Glomerular endothelial cell (primary cell): ENCODE data around the gene C22orf23. TPM values are rescaled to one million over a fixed set of nuclear protein-coding genes. Genes with fewer than 3 reads are reported as not detected.
A peak's percentile ranks its signal among the peaks of the same experiment; 100 is the strongest.
"Not testable (repeated sequence)": the region's sequence is repeated elsewhere in the genome, so short reads cannot be mapped to it uniquely, and the experiment has no call there.

Source experiments
- DNase-seq: peaks from one replicate; pipeline ENCODE4 v3.0.0-alpha.2; 2011; ENCODE audit warnings: low read depth, low spot score; ENCODE audit errors: extremely low read depth
- total RNA-seq: library from RNA; depleted of rRNA; stranded (reverse); fragments of >200 nt; gene quantifications from 2 replicates; pipeline ENCODE4 v1.2.3, GENCODE V29; 2015

C22orf23 gene
- total RNA-seq, 1 donor from 2014 or later = 0.41 TPM

DNA sequence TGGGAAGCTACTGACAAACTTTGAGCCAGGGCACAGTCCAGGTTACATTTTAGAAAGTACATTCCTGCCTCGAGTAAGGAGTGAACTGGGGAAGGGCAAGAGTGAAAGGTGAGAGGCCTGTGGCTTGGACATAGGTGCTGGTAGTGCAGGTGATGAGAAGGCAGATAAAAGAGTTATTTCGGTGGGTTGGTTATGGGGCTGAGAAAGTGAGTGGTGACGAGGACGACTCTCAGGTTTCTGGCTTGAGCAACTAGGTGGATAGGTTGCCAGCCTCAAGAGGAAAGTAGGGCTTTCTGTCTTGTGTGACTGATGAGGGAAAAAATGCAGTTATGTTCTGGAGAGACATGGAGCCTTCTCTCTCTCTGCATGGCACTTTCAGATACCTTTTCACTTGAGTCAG is 3.8 kb upstream of the C22orf23 start:
- no peak for DNase-seq

DNA sequence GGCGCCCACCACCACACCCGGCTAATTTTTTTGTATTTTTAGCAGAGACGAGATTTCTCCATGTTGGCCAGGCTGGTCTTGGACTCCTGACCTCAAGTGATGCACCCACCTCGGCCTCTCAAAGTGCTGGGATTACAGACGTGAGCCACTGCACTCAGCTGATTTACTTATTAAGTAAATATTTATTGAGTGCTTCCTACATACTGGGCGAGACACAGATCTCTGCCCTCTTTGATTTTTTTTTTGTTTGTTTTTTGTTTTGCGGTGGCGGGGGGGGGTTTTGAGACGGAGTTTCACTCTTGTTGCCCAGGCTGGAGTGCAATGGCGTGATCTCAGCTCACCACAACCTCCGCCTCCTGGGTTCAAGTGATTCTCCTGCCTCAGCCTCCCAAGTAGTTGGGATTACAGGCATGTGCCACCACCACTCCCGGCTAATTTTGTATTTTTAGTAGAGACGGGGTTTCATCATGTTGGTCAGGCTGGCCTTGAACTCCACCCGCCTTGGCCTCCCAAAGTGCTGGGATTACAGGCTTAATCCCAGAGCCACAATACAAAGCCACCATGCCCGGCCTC is 2.5 kb upstream of the C22orf23 start:
- DNase-seq = not testable (repeated sequence)

DNA sequence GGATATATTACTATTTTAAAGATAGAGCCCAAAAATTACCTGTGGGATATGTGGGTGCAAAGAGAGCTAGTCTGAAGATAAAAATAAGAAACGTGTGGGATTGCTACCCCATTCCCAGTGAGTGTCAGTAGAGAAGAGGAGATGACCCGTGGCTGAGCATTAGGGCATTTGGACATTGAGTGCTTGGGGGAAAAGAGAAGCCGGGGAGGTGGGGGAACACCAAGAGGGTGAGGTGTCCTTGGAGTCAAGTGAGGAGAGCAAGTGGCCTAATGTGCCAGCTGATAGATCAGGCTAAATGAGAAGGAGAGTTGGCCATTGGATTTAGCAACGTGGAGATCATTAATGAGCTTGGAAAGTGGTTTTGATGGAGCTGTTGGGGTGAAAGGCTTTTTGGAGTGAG is 1.3 kb upstream of the C22orf23 start:
- no peak for DNase-seq

DNA sequence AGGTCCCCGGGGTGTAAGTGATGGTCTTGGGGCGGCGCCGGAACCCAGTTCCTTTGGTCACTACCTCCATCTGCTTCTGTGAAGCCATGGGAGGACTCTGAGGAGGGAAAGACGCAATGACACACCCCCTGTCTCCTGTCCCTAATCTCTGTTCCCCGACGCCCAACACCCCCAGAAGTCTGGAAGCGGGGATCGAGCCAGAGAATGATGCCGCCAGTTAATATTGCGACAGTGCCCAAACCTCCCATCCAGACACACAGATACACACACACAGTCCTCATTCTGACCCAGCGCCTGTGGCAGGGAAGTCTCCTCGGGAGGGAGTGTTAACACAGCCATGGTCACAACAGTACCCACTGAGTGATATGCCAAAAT is 352 bp downstream of the C22orf23 start:
- DNase-seq = no peak

DNA sequence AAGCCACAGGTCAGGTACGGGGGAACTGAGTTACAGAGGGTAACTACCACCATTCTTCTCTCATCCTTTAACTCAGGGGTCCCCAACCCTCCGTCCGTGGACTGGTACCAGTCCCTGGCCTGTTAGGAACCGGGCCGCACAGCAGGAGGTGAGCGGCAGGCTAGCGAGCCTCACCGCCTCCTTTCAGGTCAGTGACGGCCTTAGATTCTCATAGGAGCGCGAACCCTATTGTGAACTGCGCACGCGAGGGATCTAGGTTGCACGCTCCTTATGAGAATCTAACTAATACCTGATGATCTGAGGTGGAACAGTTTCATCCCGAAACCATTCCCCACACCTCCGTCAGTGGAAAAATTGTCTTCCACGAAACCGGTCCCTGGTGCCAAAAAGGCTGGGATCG is 772 bp downstream of the C22orf23 start:
- not testable (repeated sequence) for DNase-seq

DNA sequence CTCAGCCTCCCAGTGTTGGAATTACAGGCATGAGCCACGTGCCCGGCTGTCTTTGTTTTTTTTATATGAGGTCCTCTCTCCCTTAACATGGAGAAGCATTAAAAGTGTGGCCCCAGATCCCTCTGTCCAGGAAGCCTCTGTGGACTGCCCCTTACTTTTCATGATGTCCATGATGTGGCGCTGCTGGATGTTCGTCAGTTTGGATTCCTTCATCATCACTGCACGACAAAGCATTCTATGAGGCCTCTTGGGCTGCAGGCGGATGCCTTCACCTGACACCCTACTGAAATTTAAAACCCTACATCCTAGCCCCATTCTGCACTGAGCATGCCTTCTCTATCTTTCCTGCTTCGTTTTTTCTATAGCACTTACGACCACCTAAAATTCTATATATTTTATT is 2.1 kb downstream of the C22orf23 start:
- no peak for DNase-seq

DNA sequence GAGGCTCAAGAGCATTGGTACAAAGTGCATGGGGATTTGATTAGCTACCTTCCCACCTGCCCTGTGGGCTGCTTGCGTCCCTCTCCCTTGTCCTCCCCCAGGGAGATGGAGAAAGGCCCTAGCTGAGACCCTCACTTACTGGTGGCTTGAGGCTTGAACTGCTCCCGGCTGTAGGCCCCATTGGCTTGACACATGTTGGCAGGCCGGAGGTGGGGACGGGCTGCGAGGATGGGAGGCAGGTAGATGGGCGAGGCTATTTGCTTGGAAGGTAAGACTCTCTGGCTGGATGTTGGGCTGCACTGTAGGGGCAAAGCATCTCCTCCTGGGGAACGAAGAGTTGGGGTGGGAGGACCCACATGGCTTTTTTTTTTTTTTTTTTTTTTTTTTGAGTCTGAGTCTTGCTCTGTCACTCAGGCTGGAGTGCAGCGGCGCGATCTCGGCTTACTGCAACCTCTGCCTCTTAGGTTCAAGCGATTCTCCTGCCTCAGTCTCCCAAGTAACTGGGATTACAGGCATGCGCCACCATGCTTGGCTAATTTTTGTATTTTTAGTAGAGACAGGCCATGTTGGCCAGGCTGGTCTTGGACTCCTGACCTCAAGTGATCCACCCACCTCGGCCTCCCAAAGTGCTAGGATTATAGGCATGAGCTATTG is 6.1 kb downstream of the C22orf23 start:
- not testable (repeated sequence) for DNase-seq

DNA sequence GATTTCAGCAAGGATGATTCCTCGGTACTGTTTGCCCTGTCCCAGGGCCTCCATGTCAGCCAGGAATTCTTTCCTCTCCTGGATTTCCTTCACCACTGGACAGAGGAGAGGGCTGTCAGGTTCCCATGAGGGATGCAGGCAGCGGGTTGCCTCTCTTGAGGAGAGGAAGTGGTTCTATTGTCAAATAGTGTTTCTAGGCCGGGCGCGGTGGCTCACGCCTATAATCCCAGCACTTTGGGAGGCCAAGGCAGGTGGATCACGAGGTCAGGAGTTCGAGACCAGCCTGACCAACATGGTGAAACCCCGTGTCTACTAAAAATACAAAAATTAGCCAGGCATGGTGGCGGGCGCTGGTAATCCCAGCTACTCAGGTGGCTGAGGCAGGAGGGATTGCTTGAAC is 9.0 kb downstream of the C22orf23 start:
- DNase-seq = not testable (repeated sequence)

DNA sequence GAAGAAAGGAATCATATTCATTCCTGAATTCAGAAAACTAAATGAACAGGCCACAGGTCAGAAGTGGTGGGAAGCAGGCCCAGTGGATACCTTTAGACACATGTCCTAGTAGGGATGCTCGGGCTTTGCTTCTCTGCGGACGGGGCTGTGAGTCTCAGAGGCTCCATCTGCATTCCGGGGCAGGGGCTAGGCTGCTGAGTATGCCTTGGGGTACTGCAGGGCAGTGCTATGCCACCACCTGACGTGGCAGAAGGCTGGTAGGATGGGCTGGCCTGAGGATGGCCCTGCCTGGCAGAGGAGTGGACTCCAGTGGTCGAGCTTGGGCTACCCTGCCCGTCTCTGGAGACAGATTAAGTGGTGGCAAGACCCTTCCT is 9.6 kb downstream of the C22orf23 start:
- DNase-seq = no peak

DNA sequence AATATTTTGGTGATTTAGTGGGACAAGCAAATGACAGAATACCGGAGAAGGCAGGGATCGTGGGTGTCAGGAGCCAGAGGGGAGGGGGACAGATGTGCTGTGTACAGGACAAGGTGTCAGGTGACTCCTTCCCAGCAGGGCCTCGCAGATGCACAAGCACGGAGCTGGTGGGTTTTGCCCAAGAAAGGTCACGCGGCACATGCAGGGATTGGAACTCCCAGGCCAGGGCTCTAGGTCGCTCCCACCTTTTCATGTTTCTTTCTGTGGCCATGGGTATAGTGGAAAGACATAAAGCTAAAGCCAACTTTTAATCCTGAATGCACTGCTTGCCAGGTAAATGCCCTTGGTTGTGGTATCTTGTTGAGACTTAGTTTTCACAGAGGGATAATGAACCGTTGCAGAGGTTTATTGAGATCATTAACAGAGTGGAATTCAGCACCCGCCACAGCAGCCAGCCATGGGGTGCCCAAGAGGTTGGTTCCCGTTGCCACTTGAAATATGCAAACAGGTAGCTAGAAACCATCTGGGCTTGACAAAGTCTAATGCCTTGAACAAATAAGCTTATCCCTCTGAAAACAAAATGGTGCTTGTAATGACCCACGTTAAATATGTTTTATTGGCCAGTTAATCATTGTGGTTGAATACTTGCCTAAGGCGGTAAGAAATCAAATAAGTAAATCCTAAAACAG is 10.1 kb downstream of the C22orf23 start:
- DNase-seq = no peak

DNA sequence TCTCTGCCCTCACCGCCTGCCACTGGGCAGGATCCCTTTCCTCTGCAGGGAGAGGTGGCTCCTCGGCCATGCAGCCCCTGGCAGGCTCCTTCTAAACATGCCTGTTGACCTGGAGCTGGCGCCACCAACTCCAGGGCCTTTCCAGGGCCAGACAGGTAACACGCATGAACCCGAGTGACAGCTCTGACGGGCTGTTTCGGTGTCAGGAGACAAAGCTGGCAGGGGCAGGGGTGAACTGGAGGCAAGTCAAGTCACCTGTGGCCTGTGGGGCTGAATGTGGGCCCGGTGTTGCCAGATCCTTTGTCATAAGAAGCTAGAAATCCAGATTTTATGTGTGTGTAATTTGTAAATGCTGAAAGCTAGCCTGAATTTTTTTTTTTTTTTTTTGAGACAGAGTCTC is 11.3 kb downstream of the C22orf23 start:
- no peak for DNase-seq

DNA sequence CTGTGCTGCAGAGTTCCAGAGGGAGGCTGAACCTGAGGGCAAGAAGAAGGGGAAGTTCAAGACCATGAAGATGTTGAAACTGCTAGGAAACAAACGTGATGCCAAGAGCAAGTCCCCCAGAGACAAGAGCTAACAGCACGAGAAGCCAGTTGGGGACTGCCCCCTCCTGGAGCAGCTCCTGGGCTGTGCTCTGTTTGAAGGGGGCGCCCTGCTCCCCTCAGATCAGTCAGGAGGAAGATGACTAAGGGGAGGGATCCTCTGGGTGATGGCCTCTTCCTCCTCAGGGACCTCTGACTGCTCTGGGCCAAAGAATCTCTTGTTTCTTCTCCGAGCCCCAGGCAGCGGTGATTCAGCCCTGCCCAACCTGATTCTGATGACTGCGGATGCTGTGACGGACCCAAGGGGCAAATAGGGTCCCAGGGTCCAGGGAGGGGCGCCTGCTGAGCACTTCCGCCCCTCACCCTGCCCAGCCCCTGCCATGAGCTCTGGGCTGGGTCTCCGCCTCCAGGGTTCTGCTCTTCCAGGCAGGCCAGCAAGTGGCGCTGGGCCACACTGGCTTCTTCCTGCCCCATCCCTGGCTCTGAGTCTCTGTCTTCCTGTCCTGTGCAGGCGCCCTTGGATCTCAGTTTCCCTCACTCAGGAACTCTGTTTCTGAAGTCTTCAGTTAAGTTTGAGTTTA is 12.6 kb downstream of the C22orf23 start:
- DNase-seq = no peak

DNA sequence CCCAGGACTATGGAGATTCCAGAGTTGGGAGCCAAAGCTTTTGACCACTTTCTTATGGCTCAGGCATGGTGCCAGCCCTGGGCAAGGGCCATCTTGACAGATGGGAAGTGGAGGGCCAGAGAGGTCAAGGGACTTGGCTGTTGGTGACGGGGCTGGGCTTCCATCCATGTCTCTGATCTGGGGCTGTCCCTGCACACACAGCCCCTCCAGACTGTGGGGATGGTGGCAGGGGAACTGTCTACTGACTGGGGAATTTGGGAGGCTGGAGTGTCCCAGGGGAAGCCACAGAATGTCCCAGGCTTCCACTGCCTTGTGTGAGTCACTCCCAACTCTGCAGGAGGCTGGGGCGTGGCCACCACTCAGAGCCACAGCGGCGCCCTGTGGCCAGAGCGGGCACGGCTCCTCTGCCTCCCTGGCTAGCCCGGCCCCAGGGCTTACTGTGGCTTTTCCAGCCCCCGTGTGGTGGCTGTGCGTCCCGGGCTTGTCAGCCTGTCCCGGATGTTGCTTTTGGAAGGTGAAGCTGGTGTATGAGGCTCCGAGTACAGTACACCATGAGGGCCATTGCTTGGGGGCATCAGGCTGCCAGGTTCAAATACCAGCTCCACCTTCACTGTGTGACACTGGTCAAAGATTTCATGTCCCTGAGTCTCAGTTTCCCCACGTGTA is 19.6 kb downstream of the C22orf23 start:
- DNase-seq = peak; percentile 50

DNA sequence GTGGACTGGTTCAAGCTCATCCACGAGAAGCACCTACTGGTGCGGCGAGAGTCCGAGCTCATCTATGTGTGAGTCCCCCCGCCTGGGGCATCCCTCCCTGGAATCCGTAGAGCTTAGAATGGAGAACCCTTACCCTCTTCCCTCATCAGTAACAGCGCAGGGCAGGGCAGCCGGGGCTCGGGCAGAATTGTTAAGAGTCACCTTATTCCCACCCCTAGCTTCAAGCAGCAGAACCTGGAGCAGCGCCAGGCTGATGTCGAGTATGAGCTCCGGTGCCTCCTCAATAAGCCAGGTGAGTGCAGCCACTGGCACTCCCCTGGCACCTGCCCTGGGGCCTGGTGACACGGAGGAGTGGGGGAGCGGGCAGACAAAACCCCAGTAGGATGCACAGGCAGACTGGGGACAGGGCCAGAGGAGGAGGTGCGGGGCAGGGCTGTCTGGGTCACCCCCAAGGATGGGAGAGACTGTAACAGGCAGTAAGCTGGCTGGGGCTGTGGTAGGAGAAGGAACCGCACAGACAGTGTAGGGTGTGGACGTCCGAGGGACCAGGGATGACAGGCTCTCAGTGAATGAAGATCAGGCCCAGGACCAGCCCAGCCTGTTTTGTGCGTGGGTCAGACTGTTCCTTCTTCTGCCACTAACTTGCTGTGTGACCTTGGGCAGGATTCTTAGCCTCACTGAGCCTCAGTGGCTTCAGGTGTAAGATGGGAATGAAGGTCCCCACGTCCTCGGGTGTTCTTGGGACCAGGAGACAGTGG is 20.4 kb downstream of the C22orf23 start:
- no peak for DNase-seq

DNA sequence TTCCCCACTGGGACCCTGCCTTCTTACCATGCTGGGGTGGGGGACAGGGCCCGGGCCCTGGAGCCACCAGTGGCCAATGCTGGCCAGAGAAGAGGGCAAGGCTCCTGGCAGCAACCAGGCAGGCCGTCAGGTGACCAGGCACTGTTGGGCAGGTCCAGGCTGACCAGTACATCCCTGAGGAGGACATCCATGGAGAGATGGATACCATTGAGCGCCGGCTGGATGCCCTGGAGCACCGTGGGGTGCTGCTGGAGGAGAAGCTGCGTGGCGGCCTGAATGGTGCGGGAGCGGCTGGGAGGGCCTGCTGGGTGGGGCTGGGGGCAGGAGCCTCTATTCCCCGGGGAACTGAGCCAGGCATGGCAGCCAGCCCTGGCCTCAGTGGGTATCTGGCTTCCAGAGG is 21.0 kb downstream of the C22orf23 start:
- DNase-seq = no peak

DNA sequence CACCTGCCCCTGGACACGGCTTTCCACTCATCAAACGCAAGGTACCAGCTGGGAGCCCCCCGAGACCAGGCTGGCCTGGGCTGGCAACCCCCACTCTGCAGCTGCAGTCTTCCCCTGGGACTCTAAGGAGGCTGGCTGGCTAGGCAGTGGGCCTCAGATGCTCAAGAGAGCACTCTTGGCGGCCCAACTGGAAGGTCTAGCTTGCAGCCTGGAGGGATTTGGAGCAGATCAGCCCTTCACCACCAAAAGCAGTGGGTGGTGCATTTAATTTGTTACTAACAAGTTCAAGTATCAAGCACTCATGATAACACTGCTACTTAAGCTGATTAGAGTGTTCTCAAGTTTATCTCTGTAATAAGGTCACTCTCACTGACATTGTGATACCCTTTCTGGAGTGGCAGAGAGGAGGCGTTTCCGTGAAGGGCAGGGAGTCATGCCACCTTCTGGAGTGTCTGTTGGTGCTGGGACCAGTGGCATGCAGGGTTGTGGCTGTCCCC is 21.5 kb downstream of the C22orf23 start:
- no peak for DNase-seq

DNA sequence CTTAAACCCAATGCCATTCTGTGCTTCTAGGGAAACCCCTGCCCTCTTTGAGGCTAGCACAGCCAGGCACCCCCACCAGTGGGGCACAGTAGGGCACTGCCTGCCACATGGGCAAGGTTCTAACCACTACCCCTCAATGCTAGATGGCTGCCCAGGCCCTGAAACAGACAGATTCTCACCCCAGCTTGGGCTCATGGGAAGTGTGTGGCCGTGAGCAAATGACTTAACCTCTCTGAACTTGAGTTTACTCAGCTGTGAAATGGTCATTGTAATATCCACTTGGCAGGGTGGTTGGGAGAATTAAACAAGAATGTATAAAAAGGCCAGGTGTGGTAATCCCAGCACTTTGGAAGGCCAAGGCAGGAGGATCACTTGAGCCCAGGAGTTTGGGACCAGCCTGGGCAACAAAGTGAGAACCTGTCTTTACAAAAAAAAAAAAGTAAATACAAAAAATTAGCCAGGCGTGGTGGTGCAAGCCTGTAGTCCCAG is 22.4 kb downstream of the C22orf23 start:
- DNase-seq = no peak

DNA sequence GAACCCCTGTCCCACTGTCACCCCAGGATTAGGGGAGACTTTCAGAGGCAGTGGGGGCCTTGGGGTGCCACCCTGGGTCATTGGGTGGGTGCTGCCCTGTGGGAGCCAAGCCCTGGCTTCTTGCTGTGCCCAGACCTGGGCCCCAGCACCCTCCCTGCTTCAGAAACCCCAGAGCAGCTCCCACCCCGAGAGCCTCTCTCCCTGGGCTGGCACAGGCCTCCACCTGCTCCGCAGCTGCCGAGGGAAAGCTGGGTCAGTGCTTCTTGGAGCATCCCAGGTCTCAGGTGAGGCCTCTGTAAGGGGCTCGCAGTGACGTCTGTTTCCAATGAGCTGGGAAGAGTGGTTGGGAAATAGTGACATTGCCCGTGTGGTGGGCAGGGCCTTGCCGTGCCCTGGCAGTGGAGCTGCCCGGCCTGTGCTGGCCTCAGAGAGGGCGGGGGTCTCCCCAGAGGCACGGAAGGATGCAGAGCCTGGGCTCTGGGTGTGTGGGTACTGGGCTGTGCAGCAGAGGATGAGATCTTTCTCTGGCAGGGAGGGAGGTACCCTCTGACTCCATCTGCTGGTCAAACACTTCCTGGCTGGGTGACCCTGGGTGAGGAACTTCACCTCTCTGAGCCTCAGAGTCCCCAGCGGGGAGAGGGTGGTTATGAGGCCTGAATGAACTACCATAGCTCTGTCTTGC is 23.0 kb downstream of the C22orf23 start:
- no peak for DNase-seq

DNA sequence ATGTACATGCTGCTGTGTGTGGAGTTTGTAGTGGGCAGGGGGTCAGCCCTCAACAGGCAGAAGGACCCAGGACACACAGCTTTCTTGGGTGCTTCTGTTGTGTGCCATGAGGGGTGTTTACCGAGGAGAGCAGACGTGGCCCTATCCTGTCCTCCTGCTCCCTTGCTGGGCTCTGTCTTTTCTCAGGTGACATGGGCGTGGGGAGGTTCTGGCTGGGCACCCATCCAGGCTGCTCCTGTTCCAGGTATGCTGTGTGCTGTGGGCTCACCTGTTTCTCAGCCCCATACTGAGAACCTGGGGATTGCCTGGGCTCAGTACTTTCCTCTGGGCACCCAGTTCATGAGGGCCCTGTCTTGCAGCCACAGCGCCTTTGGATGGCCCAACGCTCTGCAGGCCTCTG is 24.0 kb downstream of the C22orf23 start:
- DNase-seq = no peak

DNA sequence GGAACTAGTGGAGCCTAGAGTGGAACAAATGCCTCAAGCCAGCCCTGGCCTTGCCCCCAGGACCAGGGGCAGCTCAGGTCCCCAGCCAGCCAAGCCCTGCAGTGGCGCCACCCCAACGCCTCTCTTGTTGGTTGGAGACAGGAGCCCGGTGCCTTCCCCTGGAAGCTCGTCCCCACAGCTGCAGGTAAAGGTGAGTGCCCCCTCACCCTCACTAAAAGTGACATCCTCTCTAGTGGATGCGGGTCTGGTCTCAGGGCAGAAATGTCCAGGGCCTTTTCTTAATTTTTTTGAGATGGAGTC is 25.8 kb downstream of the C22orf23 start:
- no peak for DNase-seq
